B cell (primary cell): ENCODE results near the gene TRAFD1.

Experiments used
- EZH2 ChIP-seq: IDR thresholded peaks from 2 replicates; pipeline ENCODE4 v1.6.1; 2012; ENCODE audit warnings: borderline replicate concordance, low read depth, mild to moderate bottlenecking, moderate library complexity, low read length; ENCODE audit not compliant: insufficient read depth, poor library complexity, severe bottlenecking
- TF ChIP-seq, protein P1 (sequence below): fragments of 200-600 bp; IDR thresholded peaks from one replicate; pipeline ENCODE4 v1.8.0; 2022; ENCODE audit warnings: antibody characterized with exemption, mild to moderate bottlenecking

DNA sequence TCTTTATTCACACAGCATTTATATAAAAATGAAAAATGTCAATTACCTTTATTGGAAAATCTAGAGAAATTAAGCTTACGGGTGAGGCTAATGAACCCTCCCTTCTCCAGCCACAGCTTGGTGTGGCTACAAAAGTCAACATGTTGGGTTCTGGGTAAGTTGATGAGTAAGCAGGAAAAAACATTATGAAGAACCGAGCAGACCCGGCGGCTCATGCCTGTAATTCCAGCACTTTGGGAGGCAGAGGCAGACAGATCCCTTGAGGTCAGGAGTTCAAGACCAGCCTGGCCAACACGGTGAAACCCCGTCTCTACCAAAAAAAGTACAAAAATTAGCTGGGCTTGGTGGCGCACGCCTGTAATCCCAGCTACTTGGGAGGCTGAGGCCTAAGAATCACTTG, 27.7 kb upstream of the TRAFD1 start:
- TF ChIP-seq, protein P1, sequence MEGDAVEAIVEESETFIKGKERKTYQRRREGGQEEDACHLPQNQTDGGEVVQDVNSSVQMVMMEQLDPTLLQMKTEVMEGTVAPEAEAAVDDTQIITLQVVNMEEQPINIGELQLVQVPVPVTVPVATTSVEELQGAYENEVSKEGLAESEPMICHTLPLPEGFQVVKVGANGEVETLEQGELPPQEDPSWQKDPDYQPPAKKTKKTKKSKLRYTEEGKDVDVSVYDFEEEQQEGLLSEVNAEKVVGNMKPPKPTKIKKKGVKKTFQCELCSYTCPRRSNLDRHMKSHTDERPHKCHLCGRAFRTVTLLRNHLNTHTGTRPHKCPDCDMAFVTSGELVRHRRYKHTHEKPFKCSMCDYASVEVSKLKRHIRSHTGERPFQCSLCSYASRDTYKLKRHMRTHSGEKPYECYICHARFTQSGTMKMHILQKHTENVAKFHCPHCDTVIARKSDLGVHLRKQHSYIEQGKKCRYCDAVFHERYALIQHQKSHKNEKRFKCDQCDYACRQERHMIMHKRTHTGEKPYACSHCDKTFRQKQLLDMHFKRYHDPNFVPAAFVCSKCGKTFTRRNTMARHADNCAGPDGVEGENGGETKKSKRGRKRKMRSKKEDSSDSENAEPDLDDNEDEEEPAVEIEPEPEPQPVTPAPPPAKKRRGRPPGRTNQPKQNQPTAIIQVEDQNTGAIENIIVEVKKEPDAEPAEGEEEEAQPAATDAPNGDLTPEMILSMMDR = no peak
- no peak for TF ChIP-seq EZH2
